H1 (cell line): ENCODE data around the gene TRAPPC11. TPM values are rescaled to one million over a fixed set of nuclear protein-coding genes. Genes with fewer than 3 reads are reported as not detected.

Source experiments
- CTCF ChIA-PET: fragments of 300-600 bp; sonication (Branson Sonifier 250); formaldehyde crosslinking; loops from one replicate; lab custom pipeline; 2021; ENCODE audit not compliant: partially characterized antibody; lab: Charles Lee
- POLR2A ChIA-PET: fragments of 300-600 bp; sonication (Branson Sonifier 250); formaldehyde crosslinking; loops from one replicate; lab custom pipeline; 2021; ENCODE audit warnings: inconsistent platforms; ENCODE audit not compliant: partially characterized antibody; lab: Charles Lee
- DNase-seq, 2 experiments: peaks; one replicate each; pipeline versions ENCODE4 v3.0.0 to v3.0.0-alpha.2; 2010 to 2022; ENCODE audit warnings: low spot score in 2 of 2, low read depth in 1 of 2, mixed read lengths in 1 of 2
- FAIRE-seq: peaks from 2 replicates; lab custom pipeline; 2011; peaks lifted over from hg19 to GRCh38; lab: Jason Lieb, UNC
- H2AFZ ChIP-seq: 2 replicates; pipeline ENCODE4 v1.8.1; 2012; ENCODE audit warnings: low read length, inconsistent platforms
- H2AK5ac ChIP-seq: 2 replicates; pipeline ENCODE4 v1.6.1; 2013; ENCODE audit warnings: low read depth, low read length
- H2BK120ac ChIP-seq: replicated peaks from 2 replicates; pipeline ENCODE3; 2013; ENCODE audit warnings: low read depth, low read length, inconsistent platforms
- H2BK12ac ChIP-seq: 2 replicates; pipeline ENCODE4 v1.6.1; 2013; ENCODE audit warnings: low read depth, low read length
- H2BK15ac ChIP-seq: 2 replicates; pipeline ENCODE4 v1.6.1; 2013; ENCODE audit warnings: low read length
- H2BK20ac ChIP-seq: 2 replicates; pipeline ENCODE4 v1.6.1; 2013; ENCODE audit warnings: low read length
- H2BK5ac ChIP-seq: 2 replicates; pipeline ENCODE4 v1.6.1; 2013; ENCODE audit warnings: low read depth, low read length
- H3K14ac ChIP-seq: 2 replicates; pipeline ENCODE4 v1.6.1; 2013; ENCODE audit warnings: inconsistent platforms; ENCODE audit not compliant: insufficient read length
- H3K18ac ChIP-seq: 2 replicates; pipeline ENCODE4 v1.6.1; 2013; ENCODE audit warnings: low read length; ENCODE audit errors: extremely low read depth
- H3K23ac ChIP-seq: 2 replicates; pipeline ENCODE4 v1.6.1; 2013; ENCODE audit warnings: inconsistent platforms; ENCODE audit not compliant: insufficient read length
- H3K23me2 ChIP-seq: 2 replicates; pipeline ENCODE4 v1.6.1; 2013; ENCODE audit warnings: low read depth, low read length
- H3K27ac ChIP-seq: 2 replicates; pipeline ENCODE4 v1.6.1; 2011; ENCODE audit warnings: low read depth, low read length, inconsistent platforms
- H3K27me3 ChIP-seq, 4 experiments: replicated peaks in 1 of 4; 1 replicate in 1 of 4; 2 replicates in 3 of 4; pipeline versions ENCODE4 v1.6.1 to v1.8.1; 2011 to 2013; ENCODE audit warnings: low read length in 3 of 4, mild to moderate bottlenecking in 3 of 4, inconsistent platforms in 2 of 4, mixed read lengths in 2 of 4, moderate library complexity in 1 of 4; ENCODE audit not compliant: control insufficient read depth in 3 of 4, insufficient read depth in 3 of 4; ENCODE audit errors: extremely low read depth in 1 of 4
- H3K36me3 ChIP-seq, 4 experiments: 2 replicates each; pipeline versions ENCODE4 v1.6.1 to v1.8.1; 2011 to 2013; ENCODE audit warnings: mild to moderate bottlenecking in 4 of 4, low read length in 3 of 4, moderate library complexity in 2 of 4, control low read depth in 1 of 4, inconsistent platforms in 1 of 4; ENCODE audit not compliant: insufficient read depth in 4 of 4, control insufficient read depth in 2 of 4
- H3K4ac ChIP-seq: replicated peaks from 2 replicates; pipeline ENCODE3; 2013; ENCODE audit warnings: low read length, low read depth, mixed read lengths, inconsistent platforms; ENCODE audit not compliant: insufficient read length
- H3K4me1 ChIP-seq, 4 experiments: replicated peaks in 1 of 4; 1 replicate in 1 of 4; 2 replicates in 3 of 4; pipeline versions ENCODE4 v1.6.1 to v1.8.1; 2011 to 2013; ENCODE audit warnings: low read length in 3 of 4, inconsistent platforms in 2 of 4, mixed read lengths in 1 of 4; ENCODE audit not compliant: insufficient read depth in 4 of 4, control insufficient read depth in 3 of 4
- H3K4me2 ChIP-seq, 2 experiments: 2 replicates each; pipeline versions ENCODE4 v1.6.1 to v1.8.1; 2011 to 2013; ENCODE audit warnings: low read depth in 2 of 2, low read length in 2 of 2, control low read depth in 1 of 2, inconsistent platforms in 1 of 2, mild to moderate bottlenecking in 1 of 2; ENCODE audit not compliant: insufficient read depth in 1 of 2
- H3K4me3 ChIP-seq, 4 experiments: fragments of 200-600, 300-600 bp in 1 of 4; sonication (generic), shearing (Covaris generic), sonication (Bioruptor Twin) in 1 of 4; 2 replicates each; pipeline versions ENCODE4 v1.5.1 to v1.8.1; 2011 to 2016; ENCODE audit warnings: low read length in 4 of 4, low read depth in 3 of 4, control low read depth in 2 of 4, inconsistent platforms in 2 of 4, mild to moderate bottlenecking in 2 of 4, mixed read lengths in 1 of 4, moderate library complexity in 1 of 4; ENCODE audit not compliant: insufficient read depth in 2 of 4; ENCODE audit errors: extremely low read depth in 1 of 4
- H3K56ac ChIP-seq: replicated peaks from 2 replicates; pipeline ENCODE3; 2013; ENCODE audit warnings: low read depth, mild to moderate bottlenecking, mixed read lengths, low read length, inconsistent platforms; ENCODE audit not compliant: insufficient read length
- H3K79me1 ChIP-seq: 2 replicates; pipeline ENCODE4 v1.6.1; 2013; ENCODE audit warnings: low read depth, low read length, control low read depth
- H3K79me2 ChIP-seq, 2 experiments: 2 replicates each; pipeline versions ENCODE4 v1.6.1 to v1.8.1; 2012 to 2013; ENCODE audit warnings: low read length in 2 of 2, mild to moderate bottlenecking in 2 of 2, inconsistent platforms in 1 of 2; ENCODE audit not compliant: insufficient read depth in 2 of 2, control insufficient read depth in 1 of 2
- H3K9ac ChIP-seq, 4 experiments: replicated peaks in 1 of 4; 1 replicate in 1 of 4; 2 replicates in 3 of 4; pipeline versions ENCODE4 v1.6.1 to v1.8.1; 2011 to 2013; ENCODE audit warnings: low read depth in 3 of 4, low read length in 3 of 4, control low read depth in 2 of 4, mild to moderate bottlenecking in 2 of 4, moderate library complexity in 2 of 4, inconsistent platforms in 1 of 4; ENCODE audit errors: extremely low read depth in 1 of 4
- H3K9me3 ChIP-seq, 2 experiments: 2 replicates each; pipeline versions ENCODE4 v1.6.1 to v1.8.1; 2012 to 2013; ENCODE audit warnings: mild to moderate bottlenecking in 2 of 2, moderate library complexity in 2 of 2, control low read depth in 1 of 2, inconsistent platforms in 1 of 2, low read depth in 1 of 2, low read length in 1 of 2, mixed read lengths in 1 of 2; ENCODE audit not compliant: insufficient read depth in 2 of 2
- H4K20me1 ChIP-seq, 2 experiments: replicated peaks in 1 of 2; 2 replicates each; pipeline versions ENCODE3 to v1.8.1; 2011 to 2013; ENCODE audit warnings: inconsistent platforms in 2 of 2, low read length in 2 of 2, mild to moderate bottlenecking in 1 of 2; ENCODE audit not compliant: insufficient read depth in 2 of 2, control insufficient read depth in 1 of 2
- H4K5ac ChIP-seq: 2 replicates; pipeline ENCODE4 v1.6.1; 2013; ENCODE audit warnings: low read length, low read depth, mixed read lengths, inconsistent platforms; ENCODE audit not compliant: insufficient read length
- H4K8ac ChIP-seq: 2 replicates; pipeline ENCODE4 v1.8.0; 2013; ENCODE audit warnings: mild to moderate bottlenecking, moderate library complexity, low read length, inconsistent platforms; ENCODE audit not compliant: insufficient read depth; ENCODE audit errors: extremely low read depth
- H4K91ac ChIP-seq: replicated peaks from 2 replicates; pipeline ENCODE3; 2013; ENCODE audit warnings: low read length, mixed read lengths, inconsistent platforms; ENCODE audit not compliant: insufficient read length
- SUZ12 ChIP-seq: fragments of 200-600 bp; sonication (generic); IDR thresholded peaks from 2 replicates; pipeline ENCODE4 v1.6.1; 2012; ENCODE audit warnings: mild to moderate bottlenecking, inconsistent platforms, low read length, moderate library complexity, mixed read lengths
- USF2 ChIP-seq: IDR thresholded peaks from 2 replicates; pipeline ENCODE4 v1.6.1; 2011; ENCODE audit warnings: low read length, improper control_type of control experiment
- WGBS, 2 experiments: shearing (Covaris generic) in 1 of 2; methylation state at CpG; one replicate each; pipeline versions ENCODE4 v1.1.6 to v1.1.7; 2013 to 2015; ENCODE audit warnings: low lambda C conversion rate in 2 of 2, mixed read lengths in 2 of 2, inconsistent platforms in 1 of 2, low coverage in 1 of 2, missing lambda C conversion rate in 1 of 2; ENCODE audit not compliant: insufficient replicate concordance in 2 of 2, insufficient coverage in 1 of 2, insufficient read length in 1 of 2; ENCODE audit errors: extremely low coverage in 1 of 2, missing lambda C conversion rate in 1 of 2; 5-methylcytosine and 5-hydroxymethylcytosine counted together
- polyA plus RNA-seq, 7 experiments: library from polyadenylated mRNA; depleted of rRNA in 3 of 7; stranded (reverse) in 5 of 7; unstranded in 2 of 7; fragments of >200 nt in 5 of 7; fragments of 200-250 nt in 2 of 7; gene quantifications; 1 replicate in 5 of 7; 2 replicates in 1 of 7; 4 replicates in 1 of 7; pipeline versions ENCODE4 v1.2.1 to v1.2.3, GENCODE V29; 2011 to 2013; ENCODE audit warnings: missing spikeins in 2 of 7, mixed read lengths in 2 of 7
- total RNA-seq: library from RNA; stranded (reverse); fragmentation: NEBNext Ultra II Directional; extraction: Animal tissue kit (Norgen Biotek cat#: 25700); gene quantifications from 2 replicates; pipeline ENCODE4 v1.2.1, GENCODE V29; 2021

TRAPPC11 gene
- total and polyA plus RNA-seq, 2 of the 8 experiments (the other 6 are each of a cell fraction or from before 2014, with no cell fraction given): 19.2 to 25.9 TPM

GRCh38 chr4:183718876-183719275 is 59.8 kb downstream of the TRAPPC11 start:
- no peak overlapping the region for H2AK5ac ChIP-seq
- H2BK12ac ChIP-seq: no peak overlapping the region
- H3K79me2 ChIP-seq: no peaks in the 10 kb centered on the region
- H3K27ac ChIP-seq: no peak overlapping the region
- CTCF ChIA-PET: interaction anchor here (1.5 kb wide), 1 partner anchor 450 kb away, joined by 3 read pairs; no protein-coding TSS in a partner anchor
- no peaks in the 10 kb centered on the region for H3K79me1 ChIP-seq
- no peak overlapping the region for H3K23ac ChIP-seq
- no peak overlapping the region for H2BK15ac ChIP-seq
- H3K4me1 ChIP-seq: peaks cover 0 to 6% (median 3%) of the 10 kb centered on the region in 4 experiments; a peak in 4 of 7 replicates
- no peak overlapping the region for H3K4me3 ChIP-seq
- no peak for FAIRE-seq
- H3K23me2 ChIP-seq: peaks cover 2% of the 10 kb centered on the region; the same call in 1 of the 2 replicates
- TF ChIP-seq SUZ12 (no peak), USF2 (no peak)
- H3K27me3 ChIP-seq: no peaks in the 10 kb centered on the region; a peak in 1 of 7 replicates
- no peak overlapping the region for H2BK120ac ChIP-seq
- no peak overlapping the region for H4K8ac ChIP-seq
- no peak overlapping the region for H3K4me2 ChIP-seq
- no peak overlapping the region for H3K18ac ChIP-seq
- no peak overlapping the region for H2BK20ac ChIP-seq
- H4K91ac ChIP-seq: no peak overlapping the region
- H3K9ac ChIP-seq: no peak overlapping the region
- 88% methylated on average over 5 of the region's 5 CpGs; no CpG with 5 or more reads in 1 of the 2 experiments for WGBS, 2 experiments
- H4K5ac ChIP-seq: no peak overlapping the region
- no peak overlapping the region for H3K14ac ChIP-seq
- H3K4ac ChIP-seq: no peak overlapping the region
- H3K9me3 ChIP-seq: no peaks in the 10 kb centered on the region
- H4K20me1 ChIP-seq: no peaks in the 10 kb centered on the region
- H2BK5ac ChIP-seq: no peak overlapping the region
- DNase-seq: no peak
- H3K56ac ChIP-seq: no peak overlapping the region
- H2AFZ ChIP-seq: no peak overlapping the region
- POLR2A ChIA-PET: interaction anchor here (0.9 kb wide), 1 partner anchor 9 kb away, joined by 3 read pairs; no protein-coding TSS in a partner anchor
- H3K36me3 ChIP-seq: peaks cover 0 to 3% (median 0%) of the 10 kb centered on the region in 4 experiments; a peak in 1 of 8 replicates
